GM23248 (cell line): Measurements from ENCODE around the gene SEC16A. TPM values are rescaled to one million over a fixed set of nuclear protein-coding genes. Genes with fewer than 3 reads are reported as not detected.

Experiments used
- DNase-seq: peaks from one replicate; pipeline ENCODE4 v3.0.0-alpha.2; 2015
- H2AFZ ChIP-seq: fragments of 200-600 bp; sonication (generic); 2 replicates; pipeline ENCODE4 v1.6.1; 2016; ENCODE audit warnings: antibody characterized with exemption
- H3F3A ChIP-seq: fragments of 200-600 bp; sonication (generic); 2 replicates; pipeline ENCODE4 v1.6.1; 2016; ENCODE audit warnings: mild to moderate bottlenecking, antibody characterized with exemption, mixed run types; ENCODE audit not compliant: insufficient read depth
- H3K27ac ChIP-seq: fragments of 200-600 bp; sonication (generic); 2 replicates; pipeline ENCODE4 v1.5.1; 2016; ENCODE audit warnings: mild to moderate bottlenecking
- H3K27me3 ChIP-seq: fragments of 200-600 bp; sonication (generic); replicated peaks from 2 replicates; pipeline ENCODE4 v1.6.1; 2016; ENCODE audit warnings: mild to moderate bottlenecking; ENCODE audit not compliant: insufficient read depth
- H3K36me3 ChIP-seq: fragments of 200-600 bp; sonication (generic); 2 replicates; pipeline ENCODE4 v1.6.1; 2016; ENCODE audit warnings: low read depth, mild to moderate bottlenecking
- H3K4me1 ChIP-seq: fragments of 200-600 bp; sonication (generic); 2 replicates; pipeline ENCODE4 v1.6.1; 2016; ENCODE audit warnings: mild to moderate bottlenecking; ENCODE audit not compliant: insufficient read depth
- H3K4me2 ChIP-seq: fragments of 200-600 bp; sonication (generic); one replicate; pipeline ENCODE4 v1.6.1; 2016; ENCODE audit warnings: mild to moderate bottlenecking; ENCODE audit not compliant: unreplicated experiment
- H3K4me3 ChIP-seq: fragments of 200-600 bp; sonication (generic); 2 replicates; pipeline ENCODE4 v1.5.1; 2016; ENCODE audit warnings: mild to moderate bottlenecking
- H3K79me2 ChIP-seq: fragments of 200-600 bp; sonication (generic); 2 replicates; pipeline ENCODE4 v1.6.1; 2016; ENCODE audit warnings: mild to moderate bottlenecking; ENCODE audit not compliant: insufficient read depth
- H3K9ac ChIP-seq: fragments of 200-600 bp; sonication (generic); 2 replicates; pipeline ENCODE4 v1.6.1; 2016; ENCODE audit warnings: mild to moderate bottlenecking
- H3K9me2 ChIP-seq: fragments of 200-600 bp; sonication (generic); 2 replicates; pipeline ENCODE4 v1.6.1; 2016; ENCODE audit warnings: mixed run types, mild to moderate bottlenecking, moderate library complexity; ENCODE audit not compliant: insufficient read depth
- H3K9me3 ChIP-seq: fragments of 200-600 bp; sonication (generic); one replicate; pipeline ENCODE4 v1.6.1; 2017; ENCODE audit warnings: low read depth
- H4K20me1 ChIP-seq: fragments of 200-600 bp; sonication (generic); 2 replicates; pipeline ENCODE4 v1.6.0; 2016; ENCODE audit not compliant: insufficient read depth
- EZH2 ChIP-seq: fragments of 200-600 bp; sonication (generic); IDR thresholded peaks from 2 replicates; pipeline ENCODE4 v1.6.1; 2018; ENCODE audit warnings: antibody characterized with exemption, mild to moderate bottlenecking; ENCODE audit not compliant: insufficient read depth, poor library complexity, severe bottlenecking
- EZH2phosphoT487 ChIP-seq: fragments of 200-600 bp; sonication (generic); IDR thresholded peaks from 2 replicates; pipeline ENCODE4 v1.6.1; 2018; ENCODE audit warnings: antibody characterized with exemption, moderate library complexity, mild to moderate bottlenecking, low read depth; ENCODE audit not compliant: insufficient read depth
- WGBS, 2 experiments: methylation state at CpG; one replicate each; pipeline ENCODE4 v1.1.6; 2015 to 2017; ENCODE audit warnings: low lambda C conversion rate in 2 of 2, low coverage in 1 of 2; ENCODE audit errors: missing lambda C conversion rate in 2 of 2; 5-methylcytosine and 5-hydroxymethylcytosine counted together
- in situ Hi-C: fragments of 300-500 bp; cut with MboI; formaldehyde crosslinking; loops from 2 replicates; pipeline ENCODE4 v1.15.0; 2020
- polyA plus RNA-seq: library from polyadenylated mRNA; unstranded; fragments of >200 nt; fragmentation: Nextera tagmentation; extraction: Ambion mirVana; gene quantifications from 2 replicates; pipeline ENCODE4 v1.2.1, GENCODE V29; 2016
- total RNA-seq: library from RNA; depleted of rRNA; stranded (reverse); fragments of >200 nt; shearing (Covaris generic); gene quantifications from 2 replicates; pipeline ENCODE4 v1.2.3, GENCODE V29; 2014

The SEC16A gene
- total and polyA plus RNA-seq, 2 experiments from 2014 or later: 34.5 to 43.4 TPM

GRCh38 chr9:136510561-136510960 is 27.7 kb upstream of the SEC16A start:
- Histone ChIP-seq H2AFZ (no peak overlapping the region), H3K36me3 (no peaks in the 10 kb centered on the region), H3K9me2 (no peaks in the 10 kb centered on the region), H3F3A (no peaks in the 10 kb centered on the region), H3K4me3 (no peak overlapping the region), H3K9ac (no peak overlapping the region), H3K4me2 (no peak overlapping the region), H4K20me1 (no peaks in the 10 kb centered on the region), H3K79me2 (no peaks in the 10 kb centered on the region), H3K4me1 (no peaks in the 10 kb centered on the region), H3K27ac (no peak overlapping the region), H3K9me3 (no peaks in the 10 kb centered on the region), H3K27me3 (no peaks in the 10 kb centered on the region)
- DNase-seq: no peak
- in situ Hi-C loops: no loop called here
- WGBS, 2 experiments: 98 to 99% methylated on average over 15 to 26 of the region's 26 CpGs
- TF ChIP-seq EZH2phosphoT487 (no peak), EZH2 (no peak)

GRCh38 chr9:136509549-136509948 is 26.7 kb upstream of the SEC16A start:
- Histone ChIP-seq H3K36me3 (no peaks in the 10 kb centered on the region), H3K4me2 (no peak overlapping the region), H3K79me2 (no peaks in the 10 kb centered on the region), H3K4me1 (no peaks in the 10 kb centered on the region), H3F3A (no peaks in the 10 kb centered on the region), H4K20me1 (no peaks in the 10 kb centered on the region), H3K27me3 (no peaks in the 10 kb centered on the region), H2AFZ (no peak overlapping the region), H3K9me3 (no peaks in the 10 kb centered on the region), H3K4me3 (no peak overlapping the region), H3K9me2 (no peaks in the 10 kb centered on the region), H3K27ac (no peak overlapping the region), H3K9ac (no peak overlapping the region)
- WGBS, 2 experiments: 87 to 91% methylated on average over 26 to 27 of the region's 27 CpGs
- DNase-seq: no peak
- in situ Hi-C loops: no loop called here
- TF ChIP-seq EZH2 (no peak), EZH2phosphoT487 (no peak)

GRCh38 chr9:136508729-136509500 is 26.1 kb upstream of the SEC16A start:
- no peaks in the 10 kb centered on the region for H4K20me1 ChIP-seq
- no peaks in the 10 kb centered on the region for H3K9me2 ChIP-seq
- no peaks in the 10 kb centered on the region for H3F3A ChIP-seq
- H3K4me3 ChIP-seq: no peak overlapping the region
- H3K36me3 ChIP-seq: no peaks in the 10 kb centered on the region
- DNase-seq: no peak
- no peak overlapping the region for H2AFZ ChIP-seq
- no peaks in the 10 kb centered on the region for H3K27me3 ChIP-seq
- H3K4me2 ChIP-seq: no peak overlapping the region
- H3K27ac ChIP-seq: no peak overlapping the region
- 91 to 96% methylated on average over 31 to 34 of the region's 37 CpGs for WGBS, 2 experiments
- no peaks in the 10 kb centered on the region for H3K9me3 ChIP-seq
- TF ChIP-seq EZH2phosphoT487 (no peak), EZH2 (no peak)
- no peaks in the 10 kb centered on the region for H3K4me1 ChIP-seq
- H3K9ac ChIP-seq: no peak overlapping the region
- no peaks in the 10 kb centered on the region for H3K79me2 ChIP-seq
- in situ Hi-C loops: no loop called here

DNA sequence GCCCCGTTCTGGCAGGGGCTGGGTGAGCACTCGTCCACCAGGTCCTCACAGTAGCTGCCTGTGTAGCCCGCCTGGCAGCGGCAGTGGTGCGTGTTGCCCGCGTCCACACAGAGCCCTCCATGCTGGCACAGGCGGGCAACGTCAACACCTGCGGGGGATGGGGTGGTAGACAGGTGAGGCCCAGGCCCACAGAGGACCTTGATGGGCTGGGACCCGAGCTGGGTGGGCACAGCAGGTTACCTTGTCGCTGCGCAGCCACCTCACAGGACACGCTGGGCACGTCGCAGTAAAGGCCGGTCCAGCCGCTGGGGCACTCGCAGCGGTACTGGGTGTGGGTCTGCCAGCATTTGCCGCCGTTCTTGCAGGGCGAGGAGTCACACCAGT is 25.1 kb upstream of the SEC16A start:
- H3K9me3 ChIP-seq: no peaks in the 10 kb centered on the region

More for the DNA sequence above, 25.1 kb upstream of the SEC16A start:
- Histone ChIP-seq H4K20me1 (no peaks in the 10 kb centered on the region), H3K79me2 (no peaks in the 10 kb centered on the region), H3K36me3 (no peaks in the 10 kb centered on the region), H3K27ac (no peak overlapping the region), H3K4me2 (no peak overlapping the region), H3F3A (no peaks in the 10 kb centered on the region), H2AFZ (no peak overlapping the region), H3K9me2 (no peaks in the 10 kb centered on the region), H3K9ac (no peak overlapping the region), H3K4me3 (no peak overlapping the region), H3K4me1 (no peaks in the 10 kb centered on the region), H3K27me3 (no peaks in the 10 kb centered on the region)
- TF ChIP-seq EZH2 (no peak), EZH2phosphoT487 (no peak)
- no peak for DNase-seq
- WGBS, 2 experiments: 95 to 96% methylated on average over 17 to 20 of the region's 23 CpGs
- in situ Hi-C loops: no loop called here
